Karpas-422 (cell line): Measurements from ENCODE around the gene RASGEF1B. TPM values are rescaled to one million over a fixed set of nuclear protein-coding genes. Genes with fewer than 3 reads are reported as not detected.
"Not testable (repeated sequence)": the region's sequence is repeated elsewhere in the genome, so short reads cannot be mapped to it uniquely, and the experiment has no call there.

Experiments used
- DNase-seq: peaks from one replicate; pipeline ENCODE4 v3.0.0-alpha.2; 2015
- H2AFZ ChIP-seq: fragments of 200-600 bp; sonication (generic); 2 replicates; pipeline ENCODE4 v1.6.1; 2014; ENCODE audit warnings: antibody characterized with exemption, low read length, mixed read lengths
- H3K27ac ChIP-seq: fragments of 200-600 bp; sonication (generic); 2 replicates; pipeline ENCODE4 v1.5.1; 2014; ENCODE audit warnings: mild to moderate bottlenecking, low read length, moderate library complexity
- H3K27me3 ChIP-seq: fragments of 200-600 bp; sonication (generic); 2 replicates; pipeline ENCODE4 v1.6.1; 2014; ENCODE audit warnings: low read length, mixed read lengths
- H3K36me3 ChIP-seq: fragments of 200-600 bp; sonication (generic); 2 replicates; pipeline ENCODE4 v1.6.1; 2014; ENCODE audit warnings: low read length, mixed read lengths; ENCODE audit not compliant: insufficient read depth
- H3K4me1 ChIP-seq: fragments of 200-600 bp; sonication (generic); 2 replicates; pipeline ENCODE4 v1.6.1; 2014; ENCODE audit warnings: mild to moderate bottlenecking, low read length, mixed read lengths
- H3K4me2 ChIP-seq: fragments of 200-600 bp; sonication (generic); 2 replicates; pipeline ENCODE4 v1.6.1; 2014; ENCODE audit warnings: low read length, low read depth, mild to moderate bottlenecking; ENCODE audit not compliant: poor library complexity, severe bottlenecking
- H3K4me3 ChIP-seq: fragments of 200-600 bp; sonication (generic); 2 replicates; pipeline ENCODE4 v1.5.1; 2014; ENCODE audit warnings: mild to moderate bottlenecking, antibody characterized with exemption, low read length, mixed read lengths
- H3K79me2 ChIP-seq: fragments of 200-600 bp; sonication (generic); 2 replicates; pipeline ENCODE4 v1.6.1; 2014; ENCODE audit warnings: mild to moderate bottlenecking, low read length, mixed read lengths
- H3K9ac ChIP-seq: fragments of 200-600 bp; sonication (generic); 2 replicates; pipeline ENCODE4 v1.6.0; 2014; ENCODE audit warnings: low read length
- H3K9me2 ChIP-seq: fragments of 200-600 bp; sonication (generic), shearing (Covaris generic); replicated peaks from 2 replicates; pipeline ENCODE4 v1.6.0; 2014; ENCODE audit warnings: mild to moderate bottlenecking, low read length, moderate library complexity; ENCODE audit not compliant: insufficient read depth
- H3K9me3 ChIP-seq: fragments of 300-700, 200-600 bp; sonication (generic); 2 replicates; pipeline ENCODE4 v1.6.1; 2014; ENCODE audit warnings: low read length, mixed read lengths
- H4K20me1 ChIP-seq: fragments of 200-600 bp; sonication (generic); 2 replicates; pipeline ENCODE4 v1.6.1; 2014; ENCODE audit warnings: mild to moderate bottlenecking, antibody characterized with exemption, low read length, low read depth; ENCODE audit not compliant: insufficient read depth
- total RNA-seq: library from RNA; depleted of rRNA; stranded (reverse); fragments of >200 nt; shearing (Covaris generic); gene quantifications from 2 replicates; pipeline ENCODE4 v1.2.3, GENCODE V29; 2014; ENCODE audit warnings: low replicate concordance

Gene RASGEF1B
- total RNA-seq, 1 experiment from 2014 or later = 1.6 TPM

DNA sequence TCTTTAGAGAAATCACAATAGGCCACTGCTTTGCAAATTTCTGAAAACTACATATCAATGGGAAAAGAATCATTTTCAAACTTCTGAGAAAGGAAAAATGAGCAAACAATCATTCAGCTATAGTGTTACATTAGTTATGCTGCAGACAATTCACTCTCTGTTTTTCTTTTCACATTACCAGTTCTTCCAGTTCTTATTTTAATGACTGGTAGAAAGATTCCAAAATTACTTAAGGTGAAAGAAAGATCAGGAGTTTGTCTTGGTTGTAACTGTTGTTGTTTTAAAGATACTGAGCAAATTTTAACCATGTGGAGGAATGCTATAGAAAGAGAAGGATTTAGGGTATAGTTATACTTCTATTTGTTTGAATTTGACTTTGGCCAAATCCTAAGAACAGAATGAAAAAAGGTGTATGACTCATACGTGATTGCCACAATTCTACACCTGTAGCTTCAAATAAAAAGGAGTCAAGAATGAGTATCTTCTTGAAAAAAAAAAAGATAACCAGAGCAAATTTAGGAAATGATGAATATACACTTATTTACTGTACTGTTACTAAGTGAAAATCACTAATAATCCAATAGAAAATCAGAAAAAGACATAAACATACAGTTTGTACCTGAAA is 21.0 kb upstream of the RASGEF1B start:
- H2AFZ ChIP-seq = no peak overlapping the region
- H4K20me1 ChIP-seq = no peaks in the 10 kb centered on the region
- no peak overlapping the region for H3K9ac ChIP-seq
- no peaks in the 10 kb centered on the region for H3K27me3 ChIP-seq
- DNase-seq = no peak
- H3K4me2 ChIP-seq = no peak overlapping the region
- H3K4me3 ChIP-seq = no peak overlapping the region
- H3K4me1 ChIP-seq = no peaks in the 10 kb centered on the region
- H3K9me3 ChIP-seq = no peaks in the 10 kb centered on the region
- H3K36me3 ChIP-seq = no peaks in the 10 kb centered on the region
- H3K27ac ChIP-seq = no peak overlapping the region
- H3K79me2 ChIP-seq = no peaks in the 10 kb centered on the region
- H3K9me2 ChIP-seq = no peaks in the 10 kb centered on the region

DNA sequence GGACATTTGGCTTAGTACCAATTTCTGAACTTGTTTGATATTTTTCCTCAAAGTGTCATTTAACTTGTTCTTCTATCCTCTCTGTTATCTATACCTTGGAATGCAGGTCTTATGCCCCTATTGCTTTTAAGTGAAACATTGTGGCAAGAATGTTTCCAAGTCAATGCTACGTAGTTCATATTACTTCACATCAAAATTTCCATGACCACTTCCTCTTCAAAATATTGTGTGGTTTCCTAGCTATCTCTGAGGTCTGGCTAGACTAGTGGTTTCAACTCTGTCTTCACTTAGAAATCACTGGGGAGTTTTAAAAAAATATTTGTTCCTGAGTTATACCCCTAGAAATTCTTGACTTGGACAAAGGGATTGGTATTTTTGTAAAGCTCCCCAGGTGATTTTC is 20.2 kb upstream of the RASGEF1B start:
- no peak for DNase-seq
- Histone ChIP-seq H3K79me2 (no peaks in the 10 kb centered on the region), H3K4me1 (no peaks in the 10 kb centered on the region), H2AFZ (no peak overlapping the region), H3K9me3 (no peaks in the 10 kb centered on the region), H3K4me2 (no peak overlapping the region), H3K9me2 (no peaks in the 10 kb centered on the region), H3K36me3 (no peaks in the 10 kb centered on the region), H3K27ac (no peak overlapping the region), H3K4me3 (no peak overlapping the region), H4K20me1 (no peaks in the 10 kb centered on the region), H3K27me3 (no peaks in the 10 kb centered on the region), H3K9ac (no peak overlapping the region)

DNA sequence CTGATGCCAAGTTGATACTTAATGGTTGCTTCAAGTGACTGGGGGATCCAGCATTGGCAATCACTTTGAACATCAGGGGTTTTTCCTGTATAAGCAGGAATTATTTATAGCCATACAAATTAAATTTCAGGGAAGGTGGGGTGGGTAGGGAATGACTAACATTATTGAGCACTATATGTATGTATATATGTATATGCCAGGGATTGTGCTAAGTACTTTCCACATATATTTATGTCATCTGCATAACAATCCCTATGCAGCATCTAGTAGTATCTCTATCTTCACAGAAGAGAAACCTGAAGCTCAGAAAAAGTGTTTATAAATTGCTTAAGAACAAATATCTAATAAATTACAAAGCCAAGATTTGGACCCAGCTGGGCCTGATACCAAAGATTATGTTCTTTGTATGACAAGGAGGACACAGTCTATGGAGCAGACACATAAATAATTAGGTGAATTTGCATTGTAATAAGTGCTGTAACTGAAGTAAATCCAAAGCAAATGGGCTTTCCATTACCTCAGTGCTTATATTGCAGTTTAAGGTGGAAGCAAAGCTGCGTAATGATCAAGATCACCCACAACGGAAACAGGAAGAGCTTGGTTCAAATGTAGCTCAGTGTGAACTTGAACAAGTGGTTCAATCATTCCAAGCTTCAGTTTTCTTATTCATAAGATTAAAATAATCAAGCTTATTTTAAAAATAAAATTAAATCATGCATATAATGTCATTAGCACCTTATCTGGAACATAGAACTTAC is 18.9 kb upstream of the RASGEF1B start:
- no peaks in the 10 kb centered on the region for H3K79me2 ChIP-seq
- no peak for DNase-seq
- H3K9ac ChIP-seq = no peak overlapping the region
- no peak overlapping the region for H3K4me2 ChIP-seq
- no peak overlapping the region for H3K27ac ChIP-seq
- H3K9me3 ChIP-seq = no peaks in the 10 kb centered on the region
- H3K9me2 ChIP-seq = no peaks in the 10 kb centered on the region
- no peaks in the 10 kb centered on the region for H3K36me3 ChIP-seq
- no peaks in the 10 kb centered on the region for H4K20me1 ChIP-seq
- no peak overlapping the region for H2AFZ ChIP-seq
- H3K4me3 ChIP-seq = no peak overlapping the region
- no peaks in the 10 kb centered on the region for H3K4me1 ChIP-seq
- H3K27me3 ChIP-seq = no peaks in the 10 kb centered on the region

DNA sequence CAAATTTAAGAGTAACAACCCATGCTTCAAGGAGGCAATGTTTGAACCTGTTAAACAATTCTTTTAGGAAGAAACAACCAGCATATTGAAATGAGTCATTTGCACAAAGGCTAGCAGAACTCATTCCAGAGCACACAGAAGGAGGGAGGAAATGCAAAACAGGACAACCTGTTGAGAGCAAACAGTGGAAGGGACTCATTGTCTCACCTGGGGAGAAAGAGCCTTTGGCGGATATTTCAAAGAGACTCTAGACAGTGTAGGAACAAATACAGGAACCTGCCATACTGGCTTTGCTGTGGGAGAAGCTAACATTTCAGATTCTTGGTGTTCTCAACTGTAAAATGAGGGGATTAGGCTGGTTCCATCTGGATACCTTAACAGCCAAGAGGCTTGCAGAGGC is 14.8 kb upstream of the RASGEF1B start:
- Histone ChIP-seq H3K4me3 (no peak overlapping the region), H4K20me1 (no peaks in the 10 kb centered on the region), H3K36me3 (no peaks in the 10 kb centered on the region), H3K4me1 (no peaks in the 10 kb centered on the region), H3K9ac (no peak overlapping the region), H3K9me2 (no peaks in the 10 kb centered on the region), H2AFZ (no peak overlapping the region), H3K9me3 (no peaks in the 10 kb centered on the region), H3K27me3 (no peaks in the 10 kb centered on the region), H3K79me2 (no peaks in the 10 kb centered on the region), H3K4me2 (no peak overlapping the region), H3K27ac (no peak overlapping the region)
- DNase-seq = no peak

DNA sequence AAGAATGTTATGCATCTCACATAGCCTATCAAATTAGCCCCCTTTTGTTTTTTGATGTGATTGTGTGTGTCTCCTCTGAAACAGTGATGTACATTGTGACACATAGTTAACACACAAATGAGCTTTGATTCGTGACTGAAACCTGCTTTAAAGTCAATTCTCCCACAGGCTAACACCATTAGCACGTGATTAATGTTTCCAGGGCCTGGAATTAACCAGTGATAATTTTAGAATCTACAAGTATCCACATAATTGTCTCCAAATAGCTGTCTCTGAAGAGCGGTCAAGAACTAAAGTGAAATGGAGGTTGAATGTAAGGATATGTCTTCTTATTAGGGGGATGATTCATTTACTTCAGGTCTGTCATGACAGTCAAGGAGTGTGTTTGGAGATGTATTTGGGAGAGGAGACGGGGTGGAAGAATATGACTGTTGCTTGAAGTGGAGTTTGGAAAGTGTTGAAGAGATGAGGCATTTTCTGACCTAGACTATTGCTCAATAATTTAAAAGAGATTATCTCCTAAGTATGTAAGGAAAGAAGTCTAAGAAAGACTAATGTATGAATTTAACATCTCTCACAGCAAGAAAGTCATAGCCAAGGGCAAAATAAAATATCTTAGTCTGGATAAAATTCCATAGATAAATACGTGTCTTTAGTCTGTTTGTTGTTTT is 13.7 kb upstream of the RASGEF1B start:
- no peaks in the 10 kb centered on the region for H3K79me2 ChIP-seq
- no peaks in the 10 kb centered on the region for H3K9me2 ChIP-seq
- H3K36me3 ChIP-seq = no peaks in the 10 kb centered on the region
- no peaks in the 10 kb centered on the region for H3K27me3 ChIP-seq
- no peak overlapping the region for H3K9ac ChIP-seq
- no peak for DNase-seq
- H3K4me2 ChIP-seq = no peak overlapping the region
- H3K27ac ChIP-seq = no peak overlapping the region
- H3K4me3 ChIP-seq = no peak overlapping the region
- no peaks in the 10 kb centered on the region for H3K9me3 ChIP-seq
- no peaks in the 10 kb centered on the region for H3K4me1 ChIP-seq
- H2AFZ ChIP-seq = no peak overlapping the region
- H4K20me1 ChIP-seq = no peaks in the 10 kb centered on the region

DNA sequence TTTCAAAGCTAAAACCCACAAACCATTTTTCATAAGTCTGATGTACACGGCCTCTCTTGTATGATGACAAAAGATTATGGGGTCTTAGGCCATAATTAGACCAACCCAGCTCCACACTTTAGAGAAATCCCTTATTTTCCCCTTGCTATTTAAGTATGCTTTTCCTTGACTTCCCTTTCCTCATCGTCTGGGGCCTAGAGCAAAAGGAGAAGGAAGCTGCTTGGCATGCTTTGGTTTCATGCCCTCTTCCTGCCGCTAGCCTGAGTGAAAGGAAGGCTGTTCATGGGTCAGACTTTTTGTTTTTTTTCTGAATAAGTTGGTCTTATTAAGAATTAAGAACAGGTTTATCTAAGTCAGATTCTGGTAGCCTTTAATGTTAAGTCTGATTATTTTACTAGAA is 10.6 kb upstream of the RASGEF1B start:
- Histone ChIP-seq H3K27ac (no peak overlapping the region), H3K27me3 (no peaks in the 10 kb centered on the region)

DNA sequence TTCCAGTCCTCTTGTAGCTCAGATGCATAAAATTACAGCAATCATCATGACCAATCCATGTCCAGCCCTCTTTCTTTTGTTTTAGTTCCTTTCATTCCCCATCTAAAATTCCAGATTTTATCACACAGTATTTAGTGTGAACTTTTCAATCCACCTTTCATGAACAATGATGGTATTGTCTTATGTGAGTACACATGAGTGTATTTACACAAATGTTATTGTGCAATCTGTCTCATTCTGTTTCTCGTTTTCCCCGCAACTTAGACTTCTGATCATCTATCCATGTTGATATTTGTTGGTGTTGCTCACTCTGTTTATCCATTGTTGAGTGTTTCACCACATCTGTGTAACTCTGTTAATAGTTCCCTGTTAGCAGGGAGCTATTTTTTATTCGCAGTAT is 9.4 kb upstream of the RASGEF1B start:
- H3K9ac ChIP-seq = no peak overlapping the region
- no peak overlapping the region for H2AFZ ChIP-seq
- DNase-seq = no peak
- no peaks in the 10 kb centered on the region for H3K27me3 ChIP-seq
- H3K4me2 ChIP-seq = no peak overlapping the region
- H3K79me2 ChIP-seq = no peaks in the 10 kb centered on the region
- H3K27ac ChIP-seq = no peak overlapping the region
- no peaks in the 10 kb centered on the region for H4K20me1 ChIP-seq
- no peaks in the 10 kb centered on the region for H3K36me3 ChIP-seq
- no peaks in the 10 kb centered on the region for H3K4me1 ChIP-seq
- no peak overlapping the region for H3K4me3 ChIP-seq
- H3K9me3 ChIP-seq = no peaks in the 10 kb centered on the region
- H3K9me2 ChIP-seq = no peaks in the 10 kb centered on the region

More for the DNA sequence above, 10.6 kb upstream of the RASGEF1B start:
- no peak for DNase-seq
- Histone ChIP-seq H3K9ac (no peak overlapping the region), H3K4me1 (no peaks in the 10 kb centered on the region), H3K4me3 (no peak overlapping the region), H2AFZ (no peak overlapping the region), H3K79me2 (no peaks in the 10 kb centered on the region), H4K20me1 (no peaks in the 10 kb centered on the region), H3K9me3 (no peaks in the 10 kb centered on the region), H3K36me3 (no peaks in the 10 kb centered on the region), H3K4me2 (no peak overlapping the region), H3K9me2 (no peaks in the 10 kb centered on the region)

DNA sequence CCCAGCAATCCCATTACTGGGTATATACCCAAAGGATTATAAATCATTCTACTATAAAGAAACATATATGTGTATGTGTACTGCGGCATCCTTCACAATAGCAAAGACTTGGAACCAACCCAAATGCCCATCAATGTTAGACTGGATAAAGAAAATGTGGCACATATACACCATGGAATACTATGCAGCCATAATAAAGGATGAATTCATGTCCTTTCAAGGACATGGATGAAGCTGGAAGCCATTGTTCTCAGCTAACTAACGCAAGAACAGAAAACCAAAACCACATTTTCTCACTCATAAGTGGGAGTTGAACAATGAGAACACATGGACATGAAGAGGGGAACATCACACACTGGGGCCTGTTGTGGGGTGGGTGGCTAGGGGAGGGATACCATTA is 7.9 kb upstream of the RASGEF1B start:
- not testable (repeated sequence) for H3K36me3 ChIP-seq, H3K4me2 ChIP-seq, H3K9ac ChIP-seq, H3K4me3 ChIP-seq, H3K27ac ChIP-seq, H3K27me3 ChIP-seq, H3K79me2 ChIP-seq, DNase-seq, H4K20me1 ChIP-seq, H3K4me1 ChIP-seq, H3K9me3 ChIP-seq, H3K9me2 ChIP-seq, H2AFZ ChIP-seq
